ENCODE data around the gene ANKRD55. TPM values are rescaled to one million over a fixed set of nuclear protein-coding genes. Genes with fewer than 3 reads are reported as not detected.

Gene ANKRD55
- total and polyA plus RNA-seq, 9 of the 15 experiments (the other 6 are each of a cell fraction or from before 2014, with no cell fraction given), result 3.4 to 10.6 (median 6.5) TPM

- TF ChIP-seq ARID3A (IDR thresholded peaks at IDR 0.05; ENCODE audit: borderline replicate concordance, low read depth, low read length) (peak; percentile 93), REST (IDR thresholded peaks at IDR 0.05; ENCODE audit: borderline replicate concordance) (peak; percentile 41; the same call in 1 of the 2 replicates), REST (CRISPR knock-in tag; IDR thresholded peaks at IDR 0.05; ENCODE audit: low read depth) (no peak; the same call in 1 of the 2 replicates), CBFA2T2 (conservative IDR thresholded peaks at IDR 0.05) (peak; percentile 100), ETV5 (CRISPR knock-in tag; IDR thresholded peaks at IDR 0.05; ENCODE audit: low read depth) (peak; percentile 100), ZNF589 (CRISPR knock-in tag; IDR thresholded peaks at IDR 0.05; ENCODE audit: low read depth) (peak; percentile 99), PBX2 (CRISPR knock-in tag; IDR thresholded peaks at IDR 0.05; ENCODE audit: low read depth) (peak; percentile 82), PBX2 (tag; conservative IDR thresholded peaks at IDR 0.05; ENCODE audit: low read depth) (peak; percentile 99), ZNF639 (CRISPR knock-in tag; conservative IDR thresholded peaks at IDR 0.05 in 1 of 2, IDR thresholded peaks at IDR 0.05 in 1 of 2) (peak in 1 of 2 experiments; percentile 96; a peak in 2 of 4 replicates), CREB1 (IDR thresholded peaks at IDR 0.05) (peak; percentile 83), CREB1 (CRISPR knock-in tag; IDR thresholded peaks at IDR 0.05) (peak; percentile 69; the same call in 1 of the 2 replicates), ZNF347 (CRISPR knock-in tag; IDR thresholded peaks at IDR 0.05; ENCODE audit: low read depth) (0 out of 2 replicates have a peak, but pooled peaks have one; percentile 48)
Measured at GRCh38 chr5:56123531-56124243, 109.4 kb downstream of the ANKRD55 start (continued).

Measured in K562 (cell line).